Mucosa of descending colon (tissue), 3 donors: ENCODE data around the gene FAM163B. TPM values are rescaled to one million over a fixed set of nuclear protein-coding genes. Genes with fewer than 3 reads are reported as not detected.

Source experiments
- ATAC-seq: fragments of 200-7000 bp; cut with Tn5 transposase; one replicate; pipeline ENCODE4 v1.9.1; 2020; ENCODE audit warnings: mild to moderate bottlenecking, moderate library complexity
- DNase-seq, 3 donors: peaks; one replicate each; pipeline ENCODE4 v3.0.0-alpha.2; 2020
- H3K36me3 ChIP-seq: fragments of 200-600 bp; one replicate; pipeline ENCODE4 v1.8.0; 2021; ENCODE audit warnings: low read depth, mild to moderate bottlenecking
- H3K4me1 ChIP-seq: fragments of 200-600 bp; one replicate; pipeline ENCODE4 v1.8.0; 2021; ENCODE audit warnings: low read depth, mild to moderate bottlenecking
- H3K4me3 ChIP-seq: fragments of 200-600 bp; one replicate; pipeline ENCODE4 v1.8.0; 2021; ENCODE audit warnings: mild to moderate bottlenecking
- H3K9me3 ChIP-seq: fragments of 200-600 bp; one replicate; pipeline ENCODE4 v1.8.0; 2021; ENCODE audit warnings: mild to moderate bottlenecking
- CTCF ChIP-seq: fragments of 200-600 bp; IDR thresholded peaks from one replicate; pipeline ENCODE4 v1.8.0; 2022; ENCODE audit warnings: antibody characterized with exemption, mild to moderate bottlenecking
- intact Hi-C, 2 donors: fragments of 100-400 bp; cut with DNase I in 1 of 2; cut with micrococcal nuclease in 1 of 2; formaldehyde crosslinking; loops; one replicate each; pipeline versions ENCODE4 v1.11.0 to v1.11.1; 2022; cut with DNase I, micrococcal nuclease
- total RNA-seq, 3 donors: library from RNA; stranded (reverse); fragmentation: NEBNext Ultra II Directional in 2 of 3; extraction: Animal tissue kit (Norgen Biotek cat#: 25700) in 2 of 3; gene quantifications; one replicate each; pipeline versions ENCODE4 v1.2.1 to v1.2.4, GENCODE V29; 2021 to 2023
- donor health status: DM: no; HTN: no; CAD: no; lungs with moderate emphysema.
- donor health status: DM: no; HTN: no; CAD: no.
- donor health status: DM: no; HTN: yes; CAD: no.

FAM163B gene
- total RNA-seq, 3 donors from 2014 or later = 2.0 to 3.9 (median 3.8) TPM

DNA sequence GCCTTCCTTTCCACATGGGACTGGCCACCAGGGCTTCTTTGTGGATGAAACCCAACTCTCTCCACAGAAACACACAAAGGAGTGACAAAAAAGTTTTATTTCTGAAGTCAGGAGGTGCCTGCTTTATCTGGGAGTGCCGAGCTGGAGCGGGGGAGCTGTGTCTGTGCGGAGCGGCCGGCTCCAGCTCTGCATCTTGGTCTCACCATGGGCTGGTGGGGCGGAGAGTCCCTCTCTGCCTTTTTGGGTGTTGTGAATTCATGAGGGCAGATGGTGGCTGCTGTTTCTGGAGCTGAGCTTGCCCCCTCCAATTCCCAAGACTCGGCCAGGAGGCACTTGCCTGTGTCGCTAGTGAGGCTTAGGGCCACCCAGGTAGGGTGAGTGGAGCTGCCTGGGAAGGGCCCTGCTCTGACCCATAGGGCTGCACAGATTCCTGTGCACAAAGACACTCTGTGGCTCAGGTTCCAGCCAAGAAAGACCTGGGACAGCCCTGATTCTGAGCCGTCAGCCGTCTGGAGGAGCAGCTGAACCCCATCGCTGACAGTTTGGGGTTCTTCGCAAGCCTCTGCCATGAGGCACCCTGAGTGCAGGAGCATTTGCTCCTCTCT lies 28.4 kb upstream of the FAM163B start:
- ATAC-seq (no peak), DNase-seq (peak in 1 of 3 donors; percentile 29)
- Histone ChIP-seq H3K4me1 (no peaks in the 10 kb centered on the region), H3K9me3 (no peaks in the 10 kb centered on the region), H3K36me3 (no peaks in the 10 kb centered on the region), H3K4me3 (no peak overlapping the region)
- intact Hi-C loops = no loop called here
- no peak for TF ChIP-seq CTCF

DNA sequence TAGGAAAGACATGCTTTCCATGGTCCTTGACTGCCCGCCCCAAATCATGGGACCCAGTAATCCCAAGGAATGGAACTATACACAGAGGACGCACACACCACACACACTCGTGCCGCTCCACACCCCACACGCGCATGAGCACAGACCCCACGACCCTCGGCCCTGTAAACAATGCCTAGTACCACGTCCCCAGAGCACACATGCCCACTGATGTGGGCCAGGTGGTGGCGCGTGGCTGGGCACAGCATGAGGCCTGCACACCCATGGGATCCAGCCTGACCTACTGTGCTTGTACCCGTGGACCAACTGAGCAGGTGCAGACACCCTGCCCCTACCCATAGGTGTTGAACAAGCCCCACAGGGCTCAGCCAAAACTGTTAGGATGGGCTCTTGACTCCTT lies 27.7 kb upstream of the FAM163B start:
- ATAC-seq = no peak
- Histone ChIP-seq H3K36me3 (no peaks in the 10 kb centered on the region), H3K4me1 (no peaks in the 10 kb centered on the region), H3K4me3 (no peak overlapping the region), H3K9me3 (no peaks in the 10 kb centered on the region)
- intact Hi-C loops = no loop called here
- no peak for TF ChIP-seq CTCF
- DNase-seq = no peak

DNA sequence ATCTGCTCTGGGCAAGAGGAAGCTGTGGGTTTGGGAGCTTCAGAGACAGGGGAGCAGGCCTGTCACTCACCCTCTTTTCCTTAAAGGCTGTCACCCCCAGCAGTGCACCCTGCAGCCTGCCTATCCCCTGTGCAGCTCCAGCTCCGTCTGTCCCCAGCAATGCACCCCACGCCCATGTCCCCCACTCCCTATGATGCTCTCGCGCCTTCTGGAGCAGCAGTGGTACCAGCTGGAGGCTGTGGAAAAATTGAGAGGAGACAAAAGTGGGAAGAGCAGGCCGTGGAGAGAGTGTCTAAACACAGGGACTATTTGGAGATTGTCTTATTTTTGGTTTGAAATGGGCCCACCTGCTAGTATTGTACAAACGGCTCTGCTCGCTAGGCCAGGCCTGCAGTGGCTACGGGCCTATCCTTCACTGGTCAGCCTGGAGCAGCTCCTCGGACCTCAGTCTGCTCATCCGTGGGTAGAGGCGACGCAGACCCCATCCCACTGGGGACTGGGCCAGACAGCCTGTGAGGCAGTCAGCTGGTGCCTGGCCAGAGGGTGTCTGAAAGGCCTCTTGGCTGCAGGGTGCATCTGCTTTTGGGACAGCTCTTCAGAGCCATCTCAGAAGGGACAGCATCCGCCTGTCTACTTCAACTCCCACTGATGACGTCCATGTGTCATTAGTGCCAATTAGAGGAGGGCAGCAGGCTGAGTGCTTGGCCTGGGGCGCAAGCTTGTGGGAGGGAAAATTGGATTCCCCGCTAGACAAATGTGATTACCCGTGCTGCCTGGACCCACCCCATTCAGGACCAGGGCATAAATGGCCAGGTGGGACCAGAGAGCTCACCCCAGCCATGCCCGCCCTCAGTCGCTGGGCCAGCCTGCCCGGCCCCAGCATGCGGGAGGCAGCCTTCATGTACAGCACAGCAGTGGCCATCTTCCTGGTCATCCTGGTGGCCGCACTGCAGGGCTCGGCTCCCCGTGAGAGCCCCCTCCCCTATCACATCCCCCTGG lies 26.6 kb upstream of the FAM163B start, which contains the start of gene DBH:
DBH (plus strand) TSS at position 831 of the 999 bp plus-strand sequence; CDS start at position 840, 9 bp downstream.
- no peak for TF ChIP-seq CTCF
- intact Hi-C loops = no loop called here
- no peak for DNase-seq
- Histone ChIP-seq H3K36me3 (no peaks in the 10 kb centered on the region), H3K4me3 (no peak within 1 kb of the TSS), H3K4me1 (no peaks in the 10 kb centered on the region), H3K9me3 (no peaks in the 10 kb centered on the region)
- ATAC-seq = no peak

- H3K36me3 ChIP-seq = no peaks in the 10 kb centered on the region
- DNase-seq = no peak
- intact Hi-C loops = no loop called here
- no peaks in the 10 kb centered on the region for H3K4me1 ChIP-seq
- no peaks in the 10 kb centered on the region for H3K9me3 ChIP-seq
- no peak for ATAC-seq
- H3K4me3 ChIP-seq = no peak overlapping the region
- TF ChIP-seq CTCF = no peak
Measured at GRCh38 chr9:133635098-133635497, 25.9 kb upstream of the FAM163B start.

- Histone ChIP-seq H3K4me3 (no peak overlapping the region), H3K36me3 (no peaks in the 10 kb centered on the region), H3K9me3 (no peaks in the 10 kb centered on the region), H3K4me1 (no peaks in the 10 kb centered on the region)
- TF ChIP-seq CTCF = no peak
- DNase-seq (no peak), ATAC-seq (no peak)
- intact Hi-C loops = no loop called here
Measured at GRCh38 chr9:133634081-133634691, 25.0 kb upstream of the FAM163B start.
